Measurements from ENCODE around the gene NME8.

Gene NME8

GRCh38 chr7:37901236-37901827, 52.9 kb downstream of the NME8 start:
- no peak for DNase-seq

GRCh38 chr7:37901890-37902524, 53.6 kb downstream of the NME8 start:
- DNase-seq, result peak; percentile 68

DNA sequence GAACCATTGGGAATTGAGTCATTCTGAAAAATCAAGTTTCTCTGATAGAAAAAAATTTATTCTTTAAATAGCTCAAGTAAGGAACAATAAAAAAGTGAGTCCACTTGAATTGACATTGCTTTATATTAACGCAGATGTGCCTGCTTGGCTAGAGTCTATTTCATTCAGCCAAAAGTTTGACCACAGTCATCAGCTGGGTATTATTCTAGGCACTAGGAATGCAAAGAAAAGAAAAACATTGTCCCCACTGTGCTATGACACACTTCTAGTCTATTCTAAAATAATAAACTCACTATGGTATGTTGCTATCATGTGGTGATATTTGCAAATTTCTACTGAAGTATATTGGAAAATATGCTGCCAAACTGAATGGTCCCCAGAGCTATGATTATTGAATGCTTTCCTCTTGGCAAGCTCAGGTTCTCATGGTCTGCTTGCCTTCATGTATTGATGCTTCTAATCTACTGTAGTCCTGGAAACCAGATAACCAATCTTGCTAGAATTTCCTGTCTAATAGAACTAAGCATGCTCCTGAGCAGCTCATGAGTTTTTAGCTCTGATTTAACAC, 59.9 kb downstream of the NME8 start:
- peak; percentile 43 for DNase-seq

GRCh38 chr7:37912756-37913155, 64.4 kb downstream of the NME8 start:
- DNase-seq, result no peak

DNA sequence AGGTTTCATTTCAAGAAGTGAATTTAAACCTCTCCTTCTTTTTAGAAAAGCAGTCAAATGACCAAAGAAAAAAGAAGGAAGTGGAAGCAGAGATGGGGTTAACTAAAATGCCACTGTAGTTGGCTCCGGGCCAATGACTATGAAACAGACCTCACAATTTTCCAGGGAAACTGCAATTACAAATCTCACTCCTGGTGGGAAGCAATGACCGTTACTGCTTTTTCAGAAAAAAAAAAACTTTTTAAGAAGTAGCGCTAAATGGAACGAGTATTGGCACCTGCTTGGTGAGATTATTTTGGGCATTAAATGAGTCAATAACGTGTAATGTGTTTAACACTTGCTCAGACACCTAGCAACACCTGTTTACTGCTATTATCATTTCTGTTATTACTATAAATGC, 67.0 kb downstream of the NME8 start:
- DNase-seq, result no peak

- DNase-seq, result no peak
Measured at GRCh38 chr7:37916017-37916672, 67.7 kb downstream of the NME8 start.

- peak; percentile 38 for DNase-seq
Measured at GRCh38 chr7:37916673-37917660, 68.6 kb downstream of the NME8 start, which contains the start of gene SFRP4. Gene SFRP4, minus strand, starts transcription at chr7:37916817. Its CDS starts 280 bp downstream, at chr7:37916537.

GRCh38 chr7:37918526-37918925, 70.1 kb downstream of the NME8 start:
- DNase-seq, result no peak

- DNase-seq, result peak; percentile 28
Measured at GRCh38 chr7:37920305-37920848, 72.0 kb downstream of the NME8 start, which contains the start of gene EPDR1. Gene EPDR1, plus strand, starts transcription at chr7:37920640. Its CDS starts 300 bp downstream, at chr7:37920940.

DNA sequence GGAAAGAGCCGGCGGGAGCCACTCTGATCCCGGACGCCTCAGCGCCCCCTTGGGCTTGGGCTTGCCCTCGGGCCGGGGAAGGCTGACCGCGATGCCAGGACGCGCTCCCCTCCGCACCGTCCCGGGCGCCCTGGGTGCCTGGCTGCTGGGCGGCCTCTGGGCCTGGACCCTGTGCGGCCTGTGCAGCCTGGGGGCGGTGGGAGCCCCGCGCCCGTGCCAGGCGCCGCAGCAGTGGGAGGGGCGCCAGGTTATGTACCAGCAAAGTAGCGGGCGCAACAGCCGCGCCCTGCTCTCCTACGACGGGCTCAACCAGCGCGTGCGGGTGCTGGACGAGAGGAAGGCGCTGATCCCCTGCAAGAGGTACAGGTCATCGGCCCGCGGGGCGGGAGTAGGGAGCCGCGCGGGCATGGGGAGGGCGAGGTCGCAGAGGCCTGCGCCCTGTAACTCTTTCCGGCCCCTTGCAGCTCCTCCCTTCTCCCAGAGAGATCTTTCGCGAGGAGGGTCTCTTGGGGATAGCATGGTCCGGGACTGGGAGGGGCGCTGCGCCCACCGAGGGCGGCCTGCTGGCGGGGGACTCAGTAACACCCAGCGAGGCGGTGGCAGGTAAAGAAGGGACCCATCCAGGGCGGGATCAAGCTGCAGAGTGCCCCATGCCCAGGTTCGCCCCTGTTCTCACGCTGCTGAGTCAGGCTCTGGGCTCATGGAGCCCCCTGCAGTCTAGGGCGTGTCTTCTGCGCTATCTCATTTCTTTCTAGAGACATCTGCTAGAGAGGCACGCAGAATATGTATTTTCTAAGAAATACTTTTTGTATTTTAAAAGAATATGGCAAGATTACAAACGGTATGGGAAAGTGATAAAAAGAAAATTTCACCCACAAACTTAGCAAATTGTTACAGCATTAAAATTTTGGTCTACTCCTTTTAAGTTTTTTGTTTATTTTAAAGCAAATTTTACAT, 72.7 kb downstream of the NME8 start:
- DNase-seq, result peak; percentile 45

- no peak for DNase-seq
Measured at GRCh38 chr7:37921876-37922275, 73.5 kb downstream of the NME8 start.

- no peak for DNase-seq
Measured at GRCh38 chr7:37923996-37924395, 75.6 kb downstream of the NME8 start.

GRCh38 chr7:37924491-37925041, 76.2 kb downstream of the NME8 start:
- no peak for DNase-seq

GRCh38 chr7:37925620-37926019, 77.2 kb downstream of the NME8 start:
- no peak for DNase-seq

GRCh38 chr7:37927773-37928444, 79.5 kb downstream of the NME8 start:
- no peak for DNase-seq

DNA sequence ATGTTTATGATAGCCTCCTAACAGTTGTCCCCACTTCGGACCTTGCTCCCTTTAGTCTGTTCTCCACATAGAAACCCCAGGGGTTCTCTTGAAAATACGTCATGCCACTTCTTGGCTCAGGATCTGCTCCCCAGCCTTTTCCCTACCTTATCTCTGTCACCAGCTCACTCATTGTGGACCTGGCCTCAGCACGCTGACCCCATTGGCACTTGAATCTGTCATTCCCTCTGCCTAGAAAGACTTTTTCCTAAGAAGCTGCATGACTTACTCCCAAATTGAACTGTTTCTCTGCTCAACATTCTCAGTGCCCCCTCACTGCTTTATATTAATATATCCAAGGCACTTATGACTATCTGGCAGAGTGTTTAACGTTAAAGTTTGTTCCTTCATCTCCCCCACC, 80.5 kb downstream of the NME8 start:
- no peak for DNase-seq

- DNase-seq, result no peak
Measured at GRCh38 chr7:37930226-37930948, 82.0 kb downstream of the NME8 start.

DNA sequence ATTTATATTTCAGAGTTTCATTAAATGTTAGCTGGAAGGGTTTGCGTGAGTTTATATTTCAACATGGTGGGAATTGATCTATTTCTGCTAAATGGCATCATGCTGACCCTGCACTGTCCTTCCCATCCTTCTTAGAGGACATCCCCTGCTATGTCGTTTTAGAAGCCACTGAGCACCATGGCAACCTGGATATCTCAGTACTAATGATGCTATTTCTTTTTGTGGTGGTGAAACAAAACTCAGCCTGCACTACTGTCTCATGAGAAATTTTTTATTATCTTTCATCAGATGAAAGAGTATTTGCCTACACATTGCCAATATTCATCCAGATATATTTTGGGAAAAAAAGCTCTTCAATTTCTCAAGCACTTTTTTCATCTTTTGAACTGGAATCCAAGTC, 84.1 kb downstream of the NME8 start:
- no peak for DNase-seq

GRCh38 chr7:37933018-37933566, 84.7 kb downstream of the NME8 start:
- DNase-seq, result no peak
